Nephron (organoid): ENCODE measurements around the gene WNT7A.

ENCODE experiments used
- H3K27ac Mint-ChIP-seq, 3 experiments: 2 replicates each; pipeline ENCODE4 v1.8.0; 2020; ENCODE audit warnings: mixed read lengths in 3 of 3, mild to moderate bottlenecking in 2 of 3, moderate library complexity in 1 of 3
- H3K27me3 Mint-ChIP-seq: 2 replicates; pipeline ENCODE4 v1.8.0; 2021; ENCODE audit warnings: low read depth, mild to moderate bottlenecking, moderate library complexity, mixed read lengths
- H3K36me3 Mint-ChIP-seq: 2 replicates; pipeline ENCODE4 v1.8.0; 2020; ENCODE audit warnings: low read depth, mixed read lengths
- H3K4me1 Mint-ChIP-seq: 2 replicates; pipeline ENCODE4 v1.8.0; 2020; ENCODE audit warnings: mixed read lengths
- H3K4me3 Mint-ChIP-seq, 3 experiments: 2 replicates each; pipeline ENCODE4 v1.8.0; 2020; ENCODE audit warnings: mild to moderate bottlenecking in 3 of 3, mixed read lengths in 3 of 3, moderate library complexity in 2 of 3
- H3K9me3 Mint-ChIP-seq: 2 replicates; pipeline ENCODE4 v1.8.0; 2020; ENCODE audit warnings: mixed read lengths
- TF ChIP-seq, protein P1 (sequence below), 3 experiments: fragments of 200-600 bp; sonication (generic); IDR thresholded peaks; one replicate each; pipeline ENCODE4 v1.5.0; 2021; ENCODE audit warnings: antibody characterized with exemption in 3 of 3; ENCODE audit not compliant: unreplicated experiment in 3 of 3

The WNT7A gene

GRCh38 chr3:13776253-13777050, 103.4 kb downstream of the WNT7A start:
- Mint-ChIP-seq H3K27ac (no peak overlapping the region), H3K4me1 (no peaks in the 10 kb centered on the region), H3K27me3 (peaks cover 9% of the 10 kb centered on the region), H3K9me3 (no peaks in the 10 kb centered on the region), H3K36me3 (no peaks in the 10 kb centered on the region), H3K4me3 (no peak overlapping the region)
- TF ChIP-seq, protein P1, sequence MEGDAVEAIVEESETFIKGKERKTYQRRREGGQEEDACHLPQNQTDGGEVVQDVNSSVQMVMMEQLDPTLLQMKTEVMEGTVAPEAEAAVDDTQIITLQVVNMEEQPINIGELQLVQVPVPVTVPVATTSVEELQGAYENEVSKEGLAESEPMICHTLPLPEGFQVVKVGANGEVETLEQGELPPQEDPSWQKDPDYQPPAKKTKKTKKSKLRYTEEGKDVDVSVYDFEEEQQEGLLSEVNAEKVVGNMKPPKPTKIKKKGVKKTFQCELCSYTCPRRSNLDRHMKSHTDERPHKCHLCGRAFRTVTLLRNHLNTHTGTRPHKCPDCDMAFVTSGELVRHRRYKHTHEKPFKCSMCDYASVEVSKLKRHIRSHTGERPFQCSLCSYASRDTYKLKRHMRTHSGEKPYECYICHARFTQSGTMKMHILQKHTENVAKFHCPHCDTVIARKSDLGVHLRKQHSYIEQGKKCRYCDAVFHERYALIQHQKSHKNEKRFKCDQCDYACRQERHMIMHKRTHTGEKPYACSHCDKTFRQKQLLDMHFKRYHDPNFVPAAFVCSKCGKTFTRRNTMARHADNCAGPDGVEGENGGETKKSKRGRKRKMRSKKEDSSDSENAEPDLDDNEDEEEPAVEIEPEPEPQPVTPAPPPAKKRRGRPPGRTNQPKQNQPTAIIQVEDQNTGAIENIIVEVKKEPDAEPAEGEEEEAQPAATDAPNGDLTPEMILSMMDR (IDR thresholded peaks at IDR 0.05; ENCODE audit: unreplicated experiment in 3 of 3) = no peak

GRCh38 chr3:13772885-13773745, 106.8 kb downstream of the WNT7A start:
- no peaks in the 10 kb centered on the region for H3K9me3 Mint-ChIP-seq
- H3K4me3 Mint-ChIP-seq = no peak overlapping the region
- no peak overlapping the region for H3K27ac Mint-ChIP-seq
- H3K4me1 Mint-ChIP-seq = no peaks in the 10 kb centered on the region
- TF ChIP-seq, protein P1 (IDR thresholded peaks at IDR 0.05; ENCODE audit: unreplicated experiment in 3 of 3) = no peak
- no peaks in the 10 kb centered on the region for H3K36me3 Mint-ChIP-seq
- peaks cover 8% of the 10 kb centered on the region for H3K27me3 Mint-ChIP-seq

- no peaks in the 10 kb centered on the region for H3K4me1 Mint-ChIP-seq
- no peak overlapping the region for H3K4me3 Mint-ChIP-seq
- TF ChIP-seq, protein P1 (IDR thresholded peaks at IDR 0.05; ENCODE audit: unreplicated experiment in 3 of 3) = no peak
- H3K36me3 Mint-ChIP-seq = no peaks in the 10 kb centered on the region
- no peaks in the 10 kb centered on the region for H3K9me3 Mint-ChIP-seq
- peaks cover under 1% of the 10 kb centered on the region for H3K27me3 Mint-ChIP-seq
- no peak overlapping the region for H3K27ac Mint-ChIP-seq
These were observed 107.5 kb downstream of the WNT7A start for GRCh38 chr3:13772321-13772745.

DNA sequence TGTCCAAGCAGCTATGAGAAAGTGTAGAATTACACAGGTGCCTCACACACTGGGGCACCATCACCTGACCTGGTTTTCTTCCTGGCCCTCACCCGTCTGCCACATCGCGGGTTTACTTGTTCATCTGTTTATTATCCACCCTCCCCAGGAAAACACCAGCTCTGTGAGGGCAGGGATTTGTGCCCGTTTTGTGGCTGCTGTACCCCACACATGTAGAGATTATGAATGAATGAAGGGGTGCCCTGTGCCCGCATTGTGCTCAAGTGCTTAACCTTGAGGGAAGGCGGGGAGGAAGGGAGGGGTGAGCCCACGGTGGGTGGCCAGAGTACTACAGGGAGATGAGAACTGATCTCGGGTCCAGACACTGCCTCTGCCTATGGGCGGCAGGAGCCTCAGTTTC, 108.4 kb downstream of the WNT7A start:
- no peaks in the 10 kb centered on the region for H3K36me3 Mint-ChIP-seq
- H3K4me1 Mint-ChIP-seq = no peaks in the 10 kb centered on the region
- H3K27me3 Mint-ChIP-seq = peaks cover 4% of the 10 kb centered on the region
- TF ChIP-seq, protein P1 (IDR thresholded peaks at IDR 0.05; ENCODE audit: unreplicated experiment in 3 of 3) = no peak
- H3K4me3 Mint-ChIP-seq = no peak overlapping the region
- H3K27ac Mint-ChIP-seq = no peak overlapping the region
- no peaks in the 10 kb centered on the region for H3K9me3 Mint-ChIP-seq

DNA sequence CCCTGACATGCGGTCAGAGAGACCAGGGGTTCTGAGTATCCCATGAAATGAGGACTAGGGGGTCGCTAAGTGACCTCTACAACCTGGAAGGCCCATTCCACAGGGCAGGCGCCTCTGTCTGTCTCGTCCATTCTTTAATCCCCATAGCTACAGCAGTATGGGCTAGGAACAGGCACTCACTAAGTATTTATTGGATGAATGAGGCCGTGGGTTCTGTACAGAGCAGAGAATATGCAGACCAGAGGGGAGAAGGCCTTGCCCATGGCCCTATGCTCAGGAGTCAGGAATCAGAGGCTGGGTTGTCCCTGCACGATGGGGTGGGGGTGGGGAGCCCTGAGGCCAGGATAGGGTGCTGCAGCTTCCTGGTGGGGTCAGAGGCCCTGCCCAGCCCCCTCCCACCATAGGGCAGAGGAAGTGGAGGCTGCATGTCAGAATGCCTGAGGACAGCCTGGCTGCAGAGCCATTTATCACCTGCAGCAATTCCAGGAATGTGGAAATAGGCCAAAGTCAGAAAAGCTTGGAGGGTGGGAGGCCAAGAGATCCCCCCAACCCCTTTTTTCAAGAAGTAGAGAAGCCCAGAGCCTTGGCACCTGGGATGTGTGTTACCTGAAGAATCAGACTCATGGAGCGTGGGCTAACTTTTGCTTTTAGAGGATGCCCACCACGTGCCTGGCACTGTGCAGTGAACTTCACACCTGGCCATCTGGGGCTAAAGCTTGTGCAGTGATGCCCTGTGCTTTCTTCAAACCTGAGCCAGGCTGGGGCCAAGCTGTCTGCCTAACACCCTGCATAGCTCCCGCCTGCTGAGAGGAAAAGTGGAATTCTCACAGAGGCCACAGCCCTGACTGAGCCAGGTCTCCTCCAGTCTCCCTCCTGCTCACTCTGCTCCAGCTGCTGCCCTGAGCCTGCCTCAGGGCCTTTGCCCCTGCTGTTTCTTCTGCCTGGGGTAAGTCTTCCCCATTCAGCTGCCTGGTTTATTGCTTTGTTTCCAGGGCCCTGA, 109.4 kb downstream of the WNT7A start:
- H3K27ac Mint-ChIP-seq = no peak overlapping the region
- no peak overlapping the region for H3K4me3 Mint-ChIP-seq
- TF ChIP-seq, protein P1 (IDR thresholded peaks at IDR 0.05; ENCODE audit: unreplicated experiment in 3 of 3) = no peak
- peaks cover 6% of the 10 kb centered on the region for H3K27me3 Mint-ChIP-seq
- H3K4me1 Mint-ChIP-seq = no peaks in the 10 kb centered on the region
- no peaks in the 10 kb centered on the region for H3K36me3 Mint-ChIP-seq
- H3K9me3 Mint-ChIP-seq = no peaks in the 10 kb centered on the region
